Sigmoid colon (tissue), 7 donors: ENCODE data around the gene GRID2. TPM values are rescaled to one million over a fixed set of nuclear protein-coding genes. Genes with fewer than 3 reads are reported as not detected.

Experiments
- DNase-seq: peaks from one replicate; pipeline ENCODE4 v3.0.0-alpha.2; 2019
- H3K27ac ChIP-seq, 4 donors: fragments of 200-600 bp; sonication (generic); one replicate each; pipeline ENCODE4 v1.5.1; 2016 to 2019; ENCODE audit warnings: mild to moderate bottlenecking in 1 of 4
- H3K27me3 ChIP-seq, 3 donors: fragments of 200-600 bp; sonication (generic); one replicate each; pipeline ENCODE4 v1.5.1; 2019; ENCODE audit warnings: mild to moderate bottlenecking in 1 of 3
- H3K36me3 ChIP-seq, 4 donors: fragments of 200-600 bp; sonication (generic); one replicate each; pipeline ENCODE4 v1.5.1; 2016 to 2019
- H3K4me1 ChIP-seq, 4 donors: fragments of 200-600 bp; sonication (generic); one replicate each; pipeline ENCODE4 v1.5.1; 2017 to 2019
- H3K4me3 ChIP-seq, 4 donors: fragments of 200-600 bp; sonication (generic); one replicate each; pipeline ENCODE4 v1.5.1; 2017 to 2019; ENCODE audit warnings: mild to moderate bottlenecking in 2 of 4, moderate library complexity in 1 of 4
- H3K9me3 ChIP-seq, 4 donors: fragments of 200-600 bp in 3 of 4; sonication (generic) in 3 of 4; one replicate each; pipeline versions ENCODE4 v1.5.1 to v1.6.1; 2013 to 2019
- CTCF ChIP-seq, 4 experiments: fragments of 450-650 bp in 3 of 4; fragments of 200-600 bp in 1 of 4; IDR thresholded peaks; one replicate each; pipeline ENCODE4 v1.5.1; 2016 to 2019; ENCODE audit warnings: antibody characterized with exemption in 4 of 4, mild to moderate bottlenecking in 3 of 4, moderate library complexity in 2 of 4
- EP300 ChIP-seq, 4 donors: sonication (generic); formaldehyde crosslinking; IDR thresholded peaks; one replicate each; pipeline ENCODE4 v1.6.1; 2017; ENCODE audit warnings: antibody characterized with exemption in 4 of 4
- POLR2A ChIP-seq, 2 donors: fragments of 450-650 bp; IDR thresholded peaks; one replicate each; pipeline ENCODE4 v1.6.1; 2016; ENCODE audit warnings: antibody characterized with exemption in 2 of 2, mild to moderate bottlenecking in 2 of 2, moderate library complexity in 2 of 2
- POLR2AphosphoS5 ChIP-seq, 4 donors: sonication (generic); formaldehyde crosslinking; IDR thresholded peaks; one replicate each; pipeline ENCODE4 v1.6.1; 2017; ENCODE audit warnings: antibody characterized with exemption in 4 of 4
- WGBS, 2 donors: extraction: QIAGEN DNeasy Blood & Tissue Kit; methylation state at CpG; one replicate each; pipeline ENCODE4 v1.1.7; 2013; 5-methylcytosine and 5-hydroxymethylcytosine counted together
- intact Hi-C: fragments of 100-400 bp; cut with DNase I; formaldehyde crosslinking; loops from one replicate; pipeline ENCODE4 v1.15.1; 2023
- polyA plus RNA-seq, 3 donors: library from polyadenylated mRNA; stranded (reverse); fragments of 200-250 nt; gene quantifications; one replicate each; pipeline ENCODE4 v1.2.3, GENCODE V29; 2013
- small RNA-seq, 3 donors: library from RNA; depleted of rRNA; stranded (forward); fragments of <200 nt; gene quantifications; one replicate each; pipeline ENCODE3, GENCODE V24; 2016
- total RNA-seq, 4 donors: library from RNA; depleted of rRNA; stranded (reverse); fragments of >200 nt; gene quantifications; one replicate each; pipeline ENCODE4 v1.1.0, GENCODE V29; 2016
- donor health status: healthy with polysubstance abuse.
- donor health status: Bipolar disorder and iron deficiency.
- donor health status: healthy.

Gene GRID2
- total and polyA plus RNA-seq, 7 donors, result 0.04 to 1.9 (median 0.28) TPM; not detected in 2

GRCh38 chr4:93814141-93814540 is 1510.4 kb downstream of the GRID2 start:
- DNase-seq, result no peak
- TF ChIP-seq CTCF (IDR thresholded peaks at IDR 0.05) (no peak), POLR2A (IDR thresholded peaks at IDR 0.05) (no peak), POLR2AphosphoS5 (IDR thresholded peaks at IDR 0.05) (no peak), EP300 (IDR thresholded peaks at IDR 0.05) (no peak)
- Histone ChIP-seq H3K9me3 (no peaks in the 10 kb centered on the region), H3K4me3 (no peak overlapping the region), H3K4me1 (peaks cover 0 to 18% (median 8%) of the 10 kb centered on the region in 4 donors), H3K36me3 (no peaks in the 10 kb centered on the region), H3K27me3 (peaks cover 0 to 3% (median 0%) of the 10 kb centered on the region in 3 donors), H3K27ac (no peak overlapping the region)
- 92 to 93% methylated on average over 3 of the region's 3 CpGs for WGBS, 2 donors
- intact Hi-C loops, result no loop called here

- intact Hi-C loops, result no loop called here
- peak; percentile 67 for DNase-seq
- peaks cover 0 to 13% (median 8%) of the 10 kb centered on the region in 4 donors for H3K4me1 ChIP-seq
- no peak overlapping the region for H3K27ac ChIP-seq
- no peaks in the 10 kb centered on the region for H3K9me3 ChIP-seq
- H3K36me3 ChIP-seq, result no peaks in the 10 kb centered on the region
- H3K27me3 ChIP-seq, result peaks cover 0 to 6% (median 0%) of the 10 kb centered on the region in 3 donors
- H3K4me3 ChIP-seq, result no peak overlapping the region
- TF ChIP-seq POLR2AphosphoS5 (IDR thresholded peaks at IDR 0.05) (no peak), POLR2A (IDR thresholded peaks at IDR 0.05) (no peak), CTCF (IDR thresholded peaks at IDR 0.05) (no peak), EP300 (IDR thresholded peaks at IDR 0.05) (no peak)
- 60 to 73% methylated on average over 4 of the region's 4 CpGs for WGBS, 2 donors
Measured at GRCh38 chr4:93814722-93815121, 1511.0 kb downstream of the GRID2 start.

Small RNA genes within 50 kb of the gene (small RNA-seq; reads per million reads assigned to genes)
- gene RNA5SP164, result 0 reads per million in 3 donors
